NCI-H1092 treated with DMSO at 0.1 percent for 48 hours (cell line): ENCODE results near the gene ADAT1.

Experiments used
- DNase-seq: peaks from one replicate; lab custom pipeline; 2025; lab: John Stamatoyannopoulos, UW

The ADAT1 gene

GRCh38 chr16:75622761-75623605 lies at the start of gene ADAT1:
TSS of gene ADAT1 (minus strand) at chr16:75623281. CDS start at chr16:75620799, 2,482 bp downstream.
- DNase-seq, result peak; percentile 96

GRCh38 chr16:75667503-75667902 lies 44.4 kb upstream of the ADAT1 start:
- no peak for DNase-seq

GRCh38 chr16:75660726-75661302 lies 37.7 kb upstream of the ADAT1 start:
- no peak for DNase-seq

GRCh38 chr16:75660321-75660720 lies 37.2 kb upstream of the ADAT1 start:
- DNase-seq, result no peak

GRCh38 chr16:75658175-75658574 lies 35.1 kb upstream of the ADAT1 start:
- no peak for DNase-seq

GRCh38 chr16:75653922-75654321 lies 30.8 kb upstream of the ADAT1 start:
- no peak for DNase-seq

- peak; percentile 78 for DNase-seq
Observed at GRCh38 chr16:75648265-75649076, 25.4 kb upstream of the ADAT1 start.

GRCh38 chr16:75647492-75648264 lies 24.6 kb upstream of the ADAT1 start, which contains the start of the genes KARS1 and TERF2IP:
TSS of gene KARS1 (minus strand) at chr16:75647665. CDS start at chr16:75647639, 26 bp downstream.
TSS of gene TERF2IP (plus strand) at chr16:75647773. CDS start at chr16:75647883, 110 bp downstream.
- DNase-seq, result peak; percentile 96

- DNase-seq, result no peak
Observed at GRCh38 chr16:75647112-75647491, 24.0 kb upstream of the ADAT1 start.

- no peak for DNase-seq
Observed at GRCh38 chr16:75644240-75645012, 21.3 kb upstream of the ADAT1 start.

- DNase-seq, result no peak
Observed at GRCh38 chr16:75640598-75640997, 17.5 kb upstream of the ADAT1 start.

GRCh38 chr16:75635036-75635435 lies 12.0 kb upstream of the ADAT1 start:
- no peak for DNase-seq

- DNase-seq, result peak; percentile 50
Observed at GRCh38 chr16:75632857-75633256, 9.8 kb upstream of the ADAT1 start.

GRCh38 chr16:75630052-75630451 lies 7.0 kb upstream of the ADAT1 start:
- no peak for DNase-seq

GRCh38 chr16:75629132-75629531 lies 6.1 kb upstream of the ADAT1 start:
- no peak for DNase-seq

GRCh38 chr16:75628351-75628750 lies 5.3 kb upstream of the ADAT1 start:
- DNase-seq, result no peak

GRCh38 chr16:75627851-75628250 lies 4.8 kb upstream of the ADAT1 start:
- no peak for DNase-seq

- DNase-seq, result no peak
Observed at GRCh38 chr16:75626806-75627205, 3.7 kb upstream of the ADAT1 start.

GRCh38 chr16:75624921-75625334 lies 1.8 kb upstream of the ADAT1 start:
- no peak for DNase-seq

GRCh38 chr16:75621170-75621477 lies 2.0 kb downstream of the ADAT1 start:
- DNase-seq, result peak; percentile 9
